ENCODE measurements around the gene RHOJ. TPM values are rescaled to one million over a fixed set of nuclear protein-coding genes. Genes with fewer than 3 reads are reported as not detected.

Gene RHOJ
- total and polyA plus RNA-seq, 2 donors (not counting 3 experiments of a cell fraction or from before 2014, with no cell fraction given) = 191 to 486 TPM

- Histone ChIP-seq H3K9me1 (replicated peaks; ENCODE audit: control insufficient read depth, extremely low read depth, insufficient read depth, low read length) (no peaks in the 10 kb centered on the region), H4K20me1 (replicated peaks; ENCODE audit: control insufficient read depth, extremely low read depth, insufficient read depth, low read length) (no peaks in the 10 kb centered on the region), H3K9me3 (replicated peaks; ENCODE audit: control insufficient read depth, insufficient read depth, low read length) (no peaks in the 10 kb centered on the region), H3K27me3 (ENCODE audit: control insufficient read depth in 2 of 2, insufficient read depth in 2 of 2, low read length in 2 of 2) (no peaks in the 10 kb centered on the region), H3K27ac (ENCODE audit: insufficient read depth, low read depth, low read length) (no peak overlapping the region), H3K4me3 (replicated peaks in 1 of 3; ENCODE audit: insufficient read depth in 1 of 3, low read depth in 1 of 3, low read length in 3 of 3) (no peak overlapping the region), H3K9ac (replicated peaks; ENCODE audit: extremely low read depth, insufficient read depth, low read length) (no peak overlapping the region), H3K36me3 (ENCODE audit: control insufficient read depth in 2 of 2, extremely low read depth in 1 of 2, insufficient read depth in 2 of 2, low read length in 2 of 2) (peaks cover 42 to 48% of the 10 kb centered on the region in 2 experiments), H2AFZ (ENCODE audit: low read depth, low read length) (no peak overlapping the region), H3K4me2 (ENCODE audit: insufficient read depth, low read length) (no peak overlapping the region), H3K79me2 (ENCODE audit: control insufficient read depth, insufficient read depth, low read length) (no peaks in the 10 kb centered on the region), H3K4me1 (ENCODE audit: control insufficient read depth, extremely low read depth, insufficient read depth, low read length) (no peaks in the 10 kb centered on the region)
- intact Hi-C loops (cut with micrococcal nuclease) = no loop called here
- CTCF ChIA-PET = interaction anchor here (1.6 kb wide), 1 partner anchor 86 kb away, joined by 3 read pairs; the partner anchor contains the start of gene RHOJ
- no TSS peak for BruUV-seq (replicated peaks)
- DNase-seq (ENCODE audit: low read depth, low spot score) = no peak
- no peak for TF ChIP-seq GATA2 (IDR thresholded peaks at IDR 0.05; ENCODE audit: insufficient read depth, insufficient read length, low read depth, low read length)
- TF ChIP-seq CTCF (IDR thresholded peaks at IDR 0.05; ENCODE audit: extremely low read depth in 1 of 2, insufficient read depth in 1 of 2, low read depth in 1 of 2, low read length in 2 of 2) = no peak
- TF ChIP-seq POLR2A (IDR thresholded peaks at IDR 0.05; ENCODE audit: low read depth, low read length) = no peak
- TF ChIP-seq MYC (IDR thresholded peaks at IDR 0.05; ENCODE audit: low read depth, low read length) = no peak
- TF ChIP-seq JUN (IDR thresholded peaks at IDR 0.05; ENCODE audit: borderline replicate concordance, insufficient read depth, insufficient read length, low read depth) = no peak
- no peak for TF ChIP-seq MAX (IDR thresholded peaks at IDR 0.05; ENCODE audit: insufficient read depth, insufficient read length)
- dilution Hi-C loops (cut with MboI; ENCODE audit: extremely low pct_ligation_motif_present, low sequenced_read_pairs) = no loop called here
- FAIRE-seq = no peak
- POLR2A ChIA-PET = no interaction called here
These were observed 86.6 kb downstream of the RHOJ start for GRCh38 chr14:63290741-63291430.

All from endothelial cell of umbilical vein (primary cell).